Activated naive CD4-positive, alpha-beta T cell treated with Interleukin-2 at 50 U/mL for 16 hours (primary cell): Measurements from ENCODE around the gene PRF1.
A peak's percentile ranks its signal among the peaks of the same experiment; 100 is the strongest.
"Not testable (repeated sequence)": the region's sequence is repeated elsewhere in the genome, so short reads cannot be mapped to it uniquely, and the experiment has no call there.

Experiments
- DNase-seq: peaks from one replicate; pipeline ENCODE4 v3.0.0-alpha.2; 2020

Gene PRF1

GRCh38 chr10:70592746-70593512, 9.6 kb downstream of the PRF1 start:
- DNase-seq: no peak

GRCh38 chr10:70592186-70592735, 10.3 kb downstream of the PRF1 start:
- DNase-seq: no peak

- no peak for DNase-seq
Measured at GRCh38 chr10:70590655-70591416, 11.7 kb downstream of the PRF1 start.

DNA sequence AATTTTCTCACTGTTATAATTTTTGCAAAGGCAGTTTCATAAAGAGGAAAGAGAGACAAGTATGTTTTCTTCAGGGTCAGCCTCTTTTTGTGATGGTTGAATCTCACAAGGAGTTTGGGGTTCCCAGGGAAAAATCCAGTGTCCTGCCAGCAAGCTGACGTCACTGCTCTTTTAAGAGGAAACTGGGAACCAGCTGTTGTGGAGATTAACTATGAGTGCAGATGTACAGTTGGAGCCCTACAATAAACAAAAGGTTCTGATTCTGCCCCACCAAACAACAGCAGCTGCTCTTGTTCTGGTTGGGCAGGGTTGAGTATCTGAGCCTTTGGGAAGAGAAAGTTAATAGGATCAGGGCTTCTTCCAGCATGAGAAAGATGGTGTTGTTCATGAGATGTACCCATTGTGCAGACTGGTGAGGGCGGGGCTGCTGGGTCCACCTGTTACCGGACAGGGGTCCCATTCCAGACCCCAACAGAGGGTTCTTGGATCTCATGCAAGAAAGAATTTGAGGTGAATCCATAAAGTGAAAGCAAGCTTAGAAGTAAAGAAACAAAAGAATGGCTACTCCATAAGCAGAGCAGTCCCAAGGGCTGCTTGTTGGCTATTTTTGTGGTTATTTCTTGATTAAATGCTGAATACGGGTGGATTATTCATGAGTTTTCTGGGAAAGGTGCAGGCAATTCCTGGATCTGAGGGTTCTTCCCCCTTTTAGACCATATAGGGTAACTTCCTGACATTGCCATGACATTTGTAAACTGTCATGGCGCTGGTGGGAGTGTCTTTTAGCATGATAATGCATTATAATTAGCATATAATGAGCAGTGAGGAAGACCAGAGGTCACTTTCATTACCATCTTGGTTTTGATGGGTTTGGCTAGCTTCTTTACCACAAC, 12.5 kb downstream of the PRF1 start:
- DNase-seq: no peak

- no peak for DNase-seq
Measured at GRCh38 chr10:70588859-70589570, 13.5 kb downstream of the PRF1 start.

DNA sequence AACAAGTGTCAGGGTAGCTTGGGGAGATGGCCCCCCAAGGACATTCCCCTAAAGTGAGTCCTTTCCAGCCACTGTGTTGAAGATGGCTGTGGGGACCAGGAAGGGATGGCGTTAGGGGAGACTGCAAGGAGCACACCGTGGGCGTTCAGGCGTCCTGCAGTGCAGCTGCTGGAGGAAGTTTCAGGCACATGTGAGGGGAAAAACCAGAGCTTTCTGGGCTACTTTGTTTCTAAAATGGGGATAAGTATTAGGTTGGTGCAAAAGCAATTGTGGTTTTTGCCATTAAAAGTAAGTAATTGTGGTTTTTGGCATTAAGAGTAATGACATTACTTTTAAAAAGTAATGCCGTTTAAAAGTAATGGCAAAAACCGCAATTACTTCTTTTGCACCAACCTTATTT, 14.3 kb downstream of the PRF1 start:
- DNase-seq: no peak

DNA sequence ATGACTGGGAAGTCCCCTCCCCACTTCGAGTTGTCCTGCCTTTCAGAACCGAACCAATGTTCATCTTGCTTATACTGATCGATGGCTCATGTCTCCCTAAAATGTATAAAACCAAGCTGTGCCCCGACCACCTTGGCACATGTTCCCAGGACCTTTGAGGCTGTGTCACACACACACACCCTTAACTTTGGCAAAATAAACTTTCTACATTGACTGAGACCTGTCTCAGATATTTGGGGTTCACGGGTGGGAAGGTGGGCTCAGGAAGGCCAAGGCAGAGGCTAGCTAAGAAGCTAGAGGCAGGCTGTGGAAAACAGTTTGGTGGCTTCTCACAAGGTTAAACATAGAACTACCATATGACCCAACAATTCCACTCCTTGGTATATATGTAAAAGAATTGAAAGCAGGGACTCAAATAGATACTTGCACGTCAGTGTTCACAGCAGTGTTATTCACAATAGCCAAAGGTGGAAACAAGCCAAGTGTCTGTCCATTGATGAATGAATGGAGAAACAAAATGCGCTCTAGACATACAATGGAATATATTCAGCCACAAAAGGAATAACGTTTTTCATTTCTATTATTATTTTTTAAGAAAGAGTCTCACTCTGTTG, 15.4 kb downstream of the PRF1 start:
- peak; percentile 1 for DNase-seq

DNA sequence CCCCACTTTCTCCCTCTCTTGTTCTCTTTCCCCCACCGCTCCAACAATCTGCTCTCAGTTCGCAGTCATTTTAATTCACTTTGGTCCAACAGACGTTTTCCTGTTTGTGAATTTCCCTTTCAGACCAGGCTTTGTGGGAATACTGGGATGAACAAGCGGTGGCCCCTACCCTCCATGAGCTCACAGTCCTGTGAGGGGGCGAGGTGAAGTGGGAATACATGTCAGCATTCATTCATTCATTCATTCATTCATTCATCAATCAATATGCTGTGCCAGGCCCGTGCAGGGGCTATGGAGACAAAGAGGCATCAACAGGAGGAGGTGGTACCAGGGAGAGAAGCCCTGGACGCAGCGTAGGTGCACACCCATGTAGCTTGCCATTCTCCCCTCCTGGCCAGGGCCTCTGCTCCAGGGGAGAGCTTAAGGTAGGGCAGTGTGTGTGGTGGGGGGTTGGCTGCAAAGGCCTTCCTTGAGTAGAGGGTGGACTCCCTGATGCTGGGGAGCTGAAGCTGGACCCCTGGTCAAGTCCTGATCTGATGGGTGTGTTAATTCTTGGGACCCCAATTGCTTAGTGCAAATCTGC, 16.1 kb downstream of the PRF1 start:
- DNase-seq: no peak

DNA sequence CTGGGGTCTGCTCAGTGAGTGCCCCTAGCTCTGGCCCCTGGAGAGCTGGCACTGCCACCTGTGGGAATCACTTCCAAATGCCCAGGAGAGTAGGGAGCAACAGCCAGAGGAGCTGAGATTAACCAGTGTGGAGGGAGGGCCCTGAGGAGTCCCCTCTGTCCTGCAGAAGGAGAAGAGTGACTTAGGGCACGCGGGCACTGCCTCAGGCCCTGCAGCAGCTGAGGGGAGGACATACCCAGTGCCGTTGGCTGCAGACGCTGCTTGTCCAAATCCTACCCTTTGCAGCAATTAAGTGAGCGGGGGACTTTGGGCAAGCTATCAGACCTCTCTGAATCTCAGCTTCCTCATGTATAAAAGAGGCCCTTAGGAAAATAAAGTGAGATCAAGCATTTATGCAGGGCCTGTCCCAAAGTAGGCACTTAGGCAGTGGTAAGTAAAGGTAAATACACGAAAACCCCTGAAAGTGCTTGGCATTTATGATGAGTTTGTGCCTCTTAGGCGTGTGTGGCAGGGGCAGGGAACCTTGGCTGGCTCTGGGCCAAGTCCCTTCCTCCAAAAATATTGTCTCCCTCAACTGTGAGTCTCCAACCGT, 16.9 kb downstream of the PRF1 start:
- peak; percentile 1 for DNase-seq

GRCh38 chr10:70584909-70585544, 17.5 kb downstream of the PRF1 start:
- DNase-seq: no peak

DNA sequence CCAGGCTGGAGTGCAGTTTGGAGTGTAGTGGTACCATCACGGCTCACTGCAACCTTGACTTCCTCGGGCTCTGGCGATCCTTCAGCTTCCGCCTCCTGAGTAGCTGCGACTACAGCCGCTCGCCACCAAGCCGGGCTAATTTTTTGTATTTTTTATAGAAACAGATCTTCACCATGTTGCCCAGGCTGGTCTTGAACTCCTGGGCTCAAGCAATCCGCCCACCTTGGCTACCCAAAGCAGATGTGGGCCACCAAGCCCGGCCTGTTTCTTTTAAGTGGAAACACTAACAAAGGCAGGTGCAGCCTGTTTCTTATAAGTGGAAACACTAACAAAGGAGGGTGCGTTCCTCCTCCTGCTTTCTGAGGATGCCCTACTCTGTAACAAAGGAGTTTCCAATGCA, 18.2 kb downstream of the PRF1 start:
- no peak for DNase-seq

- DNase-seq: no peak
Measured at GRCh38 chr10:70583669-70584037, 18.9 kb downstream of the PRF1 start.

GRCh38 chr10:70582793-70583668, 19.5 kb downstream of the PRF1 start:
- no peak for DNase-seq

DNA sequence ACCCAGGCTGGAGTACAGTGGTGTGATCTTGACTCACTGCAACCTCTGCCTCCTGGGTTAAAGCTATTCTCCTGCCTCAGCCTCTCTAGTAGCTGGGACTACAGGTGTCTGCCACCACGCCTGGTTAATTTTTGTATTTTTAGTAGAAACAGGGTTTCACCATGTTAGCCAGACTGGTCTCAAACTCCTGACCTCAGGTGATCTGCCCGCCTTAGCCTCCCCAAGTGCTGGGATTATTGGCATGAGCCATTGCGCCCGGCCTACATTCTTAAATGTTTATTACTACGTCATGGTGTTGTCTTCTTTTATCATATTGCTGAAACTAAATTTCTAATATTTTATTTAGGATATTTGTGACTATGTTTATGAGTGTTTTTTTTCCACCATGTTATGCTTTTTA, 21.4 kb downstream of the PRF1 start:
- not testable (repeated sequence) for DNase-seq

DNA sequence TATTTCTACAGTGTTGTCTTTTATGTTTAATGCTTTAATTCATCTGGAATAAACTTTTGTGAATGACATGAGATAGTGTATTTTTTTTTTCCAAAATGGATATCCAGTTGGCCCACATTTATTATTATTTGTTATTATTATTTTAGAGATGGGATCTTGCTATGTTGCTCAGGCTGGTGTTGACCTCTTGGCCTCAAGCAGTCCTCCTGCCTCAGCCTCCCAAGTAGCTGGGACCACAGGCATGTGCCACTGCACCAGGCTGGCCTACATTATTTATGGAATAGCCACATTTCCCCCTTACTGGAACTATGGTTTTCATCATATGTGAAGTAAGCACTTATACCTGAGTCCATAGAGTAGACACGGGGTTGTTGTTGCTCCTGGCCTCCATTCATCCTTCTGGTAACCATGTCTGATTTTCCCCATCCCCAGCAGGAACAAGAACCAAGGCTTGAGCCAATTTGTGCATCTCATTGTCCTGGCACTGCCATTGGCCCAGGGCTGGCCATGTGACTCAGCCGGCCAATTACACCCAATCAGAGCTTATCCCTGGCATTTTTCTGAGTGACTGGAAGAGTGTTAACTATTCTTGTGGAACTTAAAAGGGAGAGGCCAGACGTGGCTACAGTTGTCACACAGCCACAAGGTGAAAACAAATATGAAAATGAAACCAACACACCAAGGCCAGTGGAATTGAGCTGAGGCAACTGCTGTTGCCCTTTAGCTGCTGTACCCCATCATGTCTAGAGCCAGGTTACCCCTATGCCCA, 23.1 kb downstream of the PRF1 start:
- no peak for DNase-seq

GRCh38 chr10:70578371-70578947, 24.1 kb downstream of the PRF1 start:
- DNase-seq: peak; percentile 61

GRCh38 chr10:70576803-70577517, 25.6 kb downstream of the PRF1 start:
- DNase-seq: no peak
